GM21717 (cell line): ENCODE measurements around the gene RCAN1.
"Not testable (repeated sequence)": the region's sequence is repeated elsewhere in the genome, so short reads cannot be mapped to it uniquely, and the experiment has no call there.

ENCODE experiments used
- ATAC-seq: cut with Tn5 transposase; IDR thresholded peaks from one replicate; pipeline ENCODE4 v1.9.1; 2021; ENCODE audit warnings: mild to moderate bottlenecking, moderate library complexity; ENCODE audit not compliant: unreplicated experiment

The RCAN1 gene

DNA sequence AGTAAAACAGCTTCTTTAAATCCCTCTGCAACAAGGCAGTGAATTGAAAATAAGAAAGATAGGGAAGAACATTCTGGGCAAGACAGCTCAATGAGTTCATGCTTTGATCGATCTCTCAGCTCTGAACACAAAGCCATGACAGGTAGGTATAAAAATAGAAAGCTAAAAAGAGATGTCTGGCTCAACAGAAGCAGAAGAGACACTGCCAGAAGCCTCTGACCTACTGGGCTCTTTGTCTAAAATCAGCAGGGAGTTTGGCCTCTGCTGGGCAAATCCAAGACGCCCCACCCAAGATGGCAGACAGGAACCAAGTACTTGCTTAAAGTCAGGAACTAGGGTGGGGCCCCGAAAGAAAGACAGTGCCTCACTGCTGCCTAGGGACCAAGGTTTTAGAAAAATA lies 147.6 kb downstream of the RCAN1 start:
- ATAC-seq: not testable (repeated sequence)
